Measurements from ENCODE around the gene CAMTA1.

The CAMTA1 gene

DNA sequence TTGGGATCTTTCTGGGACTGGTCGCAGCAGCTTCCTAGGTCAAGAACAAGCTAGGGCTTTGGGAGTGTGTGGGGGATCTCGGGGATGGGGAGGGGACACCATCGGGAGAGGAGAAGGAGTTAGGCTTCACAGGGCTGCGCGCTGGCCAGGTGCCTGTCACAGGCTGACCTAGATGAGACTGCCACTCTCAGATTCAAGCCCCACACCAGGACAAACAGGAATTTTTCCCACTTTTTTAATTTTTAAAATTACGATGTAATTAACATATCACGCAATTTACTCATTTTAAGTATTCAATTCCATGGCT lies 180.6 kb downstream of the CAMTA1 start:
- no peaks in the 10 kb centered on the region for H3K9me3 ChIP-seq (ENCODE audit: control insufficient read depth in 2 of 2, low read length in 2 of 2)
- no peaks in the 10 kb centered on the region for H3K36me3 ChIP-seq (ENCODE audit: control insufficient read depth in 2 of 2, insufficient read depth in 2 of 2, low read length in 2 of 2)
- peaks cover 5% of the 10 kb centered on the region for H3K4me1 ChIP-seq (ENCODE audit: control insufficient read depth, insufficient read depth, low read length)
- peaks cover 30 to 32% of the 10 kb centered on the region in 2 donors for H3K27me3 ChIP-seq (ENCODE audit: control insufficient read depth in 1 of 2, insufficient read depth in 2 of 2, low read length in 2 of 2)
- H3K9ac ChIP-seq (ENCODE audit: low read length in 2 of 2) = no peak overlapping the region
- no peak overlapping the region for H3K27ac ChIP-seq (ENCODE audit: low read length)
- H3K4me3 ChIP-seq (ENCODE audit: low read length in 2 of 2) = no peak overlapping the region

DNA sequence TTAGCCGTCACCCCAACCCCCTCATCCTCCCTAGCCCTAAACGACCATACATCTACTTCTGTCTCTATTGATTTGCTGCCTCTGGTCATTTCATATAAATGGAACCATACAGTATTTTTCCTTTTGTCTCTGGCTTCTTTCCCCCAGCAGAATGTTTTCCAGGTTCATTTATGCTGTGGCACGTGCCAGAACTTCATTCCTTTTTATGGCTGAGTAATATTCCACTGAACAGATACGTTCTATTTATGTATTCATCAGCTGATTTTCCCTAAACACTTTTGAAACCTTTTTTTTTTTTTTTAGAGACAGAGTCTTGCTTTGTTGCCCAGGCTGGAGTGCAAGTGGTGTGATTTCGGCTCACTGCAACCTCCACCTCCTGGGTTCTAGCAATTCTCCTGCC lies 181.1 kb downstream of the CAMTA1 start:
- Histone ChIP-seq H3K27me3 (ENCODE audit: control insufficient read depth in 1 of 2, insufficient read depth in 2 of 2, low read length in 2 of 2) (peaks cover 30 to 32% of the 10 kb centered on the region in 2 donors), H3K4me3 (ENCODE audit: low read length in 2 of 2) (no peak overlapping the region), H3K9me3 (ENCODE audit: control insufficient read depth in 2 of 2, low read length in 2 of 2) (no peaks in the 10 kb centered on the region), H3K4me1 (ENCODE audit: control insufficient read depth, insufficient read depth, low read length) (peaks cover 5% of the 10 kb centered on the region), H3K36me3 (ENCODE audit: control insufficient read depth in 2 of 2, insufficient read depth in 2 of 2, low read length in 2 of 2) (no peaks in the 10 kb centered on the region), H3K27ac (ENCODE audit: low read length) (no peak overlapping the region), H3K9ac (ENCODE audit: low read length in 2 of 2) (no peak overlapping the region)

DNA sequence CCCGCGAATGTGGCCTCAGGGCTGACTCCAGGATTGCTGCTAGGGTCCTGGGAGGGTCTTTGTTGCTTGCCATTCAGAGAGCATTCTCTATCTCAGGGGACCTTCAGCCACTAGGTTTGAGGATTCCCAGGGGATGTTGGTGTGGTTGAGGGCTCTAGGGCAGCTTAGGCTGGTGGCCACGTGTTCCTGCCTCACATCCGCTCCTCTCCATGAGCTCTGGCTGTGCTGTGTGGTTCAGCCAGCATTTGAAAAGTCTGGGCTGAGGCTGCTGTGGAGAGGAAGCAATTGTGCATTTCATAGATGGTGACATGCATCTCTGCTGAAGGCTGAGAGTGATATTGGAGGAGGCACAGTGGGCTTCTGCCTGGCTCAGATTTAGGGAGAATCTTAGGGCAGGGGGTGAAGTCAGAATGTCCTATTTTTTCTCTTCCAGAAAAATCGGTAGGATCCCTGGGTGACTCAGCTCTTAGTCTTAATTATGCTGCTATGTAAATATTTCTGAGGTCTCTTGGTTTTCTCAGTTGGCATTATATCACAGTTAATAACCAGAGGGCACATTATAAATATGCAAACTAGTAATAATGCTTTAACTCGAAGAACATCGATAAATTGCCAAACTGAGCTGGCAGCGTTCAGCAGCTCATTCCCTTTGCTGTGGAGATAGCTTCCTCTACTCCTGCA lies 182.3 kb downstream of the CAMTA1 start:
- Histone ChIP-seq H3K27me3 (ENCODE audit: control insufficient read depth in 1 of 2, insufficient read depth in 2 of 2, low read length in 2 of 2) (peaks cover 25 to 32% of the 10 kb centered on the region in 2 donors), H3K9me3 (ENCODE audit: control insufficient read depth in 2 of 2, low read length in 2 of 2) (no peaks in the 10 kb centered on the region), H3K4me3 (ENCODE audit: low read length in 2 of 2) (no peak overlapping the region), H3K27ac (ENCODE audit: low read length) (no peak overlapping the region), H3K36me3 (ENCODE audit: control insufficient read depth in 2 of 2, insufficient read depth in 2 of 2, low read length in 2 of 2) (no peaks in the 10 kb centered on the region), H3K4me1 (ENCODE audit: control insufficient read depth, insufficient read depth, low read length) (peaks cover 5% of the 10 kb centered on the region), H3K9ac (ENCODE audit: low read length in 2 of 2) (no peak overlapping the region)

DNA sequence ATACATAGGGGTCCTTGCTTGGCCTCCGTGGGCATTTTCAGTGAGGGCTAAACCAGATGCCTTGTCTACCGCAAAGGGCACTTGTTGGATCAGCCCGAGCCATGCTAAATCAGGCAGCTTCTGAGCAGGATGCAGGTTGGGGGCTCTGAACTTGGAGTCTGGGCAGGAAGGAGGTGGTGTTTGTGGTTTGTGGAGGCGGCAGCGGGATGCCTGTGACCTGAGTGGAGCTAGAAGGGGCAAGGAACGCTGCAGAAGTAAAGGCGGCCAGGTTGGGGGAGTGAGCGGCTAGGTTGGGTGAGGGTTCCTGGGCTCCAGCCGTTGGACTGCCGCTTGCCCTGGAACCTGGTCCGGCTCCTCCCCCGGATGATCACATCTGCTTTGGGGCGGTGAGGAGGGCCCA lies 183.9 kb downstream of the CAMTA1 start:
- no peak overlapping the region for H3K27ac ChIP-seq (ENCODE audit: low read length)
- H3K27me3 ChIP-seq (ENCODE audit: control insufficient read depth in 1 of 2, insufficient read depth in 2 of 2, low read length in 2 of 2) = peaks cover 13 to 29% of the 10 kb centered on the region in 2 donors

DNA sequence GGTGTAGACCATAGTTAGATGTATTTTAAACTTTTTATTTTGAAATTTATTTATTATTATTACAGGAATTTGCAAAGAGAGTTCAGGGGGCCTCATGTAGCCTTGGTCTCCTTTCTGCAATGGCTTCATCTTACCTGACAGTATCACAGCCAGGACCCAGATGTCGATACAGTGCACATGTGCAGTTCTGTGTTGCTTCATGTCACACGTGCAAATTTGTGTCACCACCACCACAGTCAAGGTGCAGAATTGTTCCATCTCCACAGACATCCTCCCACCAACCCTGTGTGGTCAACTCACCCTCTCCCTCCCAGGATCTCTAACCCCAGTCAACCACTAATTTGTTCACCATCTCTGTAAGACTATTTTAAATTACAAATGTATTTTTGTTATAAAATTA lies 184.5 kb downstream of the CAMTA1 start:
- peaks cover 9 to 23% of the 10 kb centered on the region in 2 donors for H3K27me3 ChIP-seq (ENCODE audit: control insufficient read depth in 1 of 2, insufficient read depth in 2 of 2, low read length in 2 of 2)

More for the DNA sequence above, 183.9 kb downstream of the CAMTA1 start:
- Histone ChIP-seq H3K36me3 (ENCODE audit: control insufficient read depth in 2 of 2, insufficient read depth in 2 of 2, low read length in 2 of 2) (no peaks in the 10 kb centered on the region), H3K4me3 (ENCODE audit: low read length in 2 of 2) (no peak overlapping the region), H3K4me1 (ENCODE audit: control insufficient read depth, insufficient read depth, low read length) (no peaks in the 10 kb centered on the region), H3K9ac (ENCODE audit: low read length in 2 of 2) (no peak overlapping the region), H3K9me3 (ENCODE audit: control insufficient read depth in 2 of 2, low read length in 2 of 2) (peaks cover 0 to 3% of the 10 kb centered on the region in 2 donors)

DNA sequence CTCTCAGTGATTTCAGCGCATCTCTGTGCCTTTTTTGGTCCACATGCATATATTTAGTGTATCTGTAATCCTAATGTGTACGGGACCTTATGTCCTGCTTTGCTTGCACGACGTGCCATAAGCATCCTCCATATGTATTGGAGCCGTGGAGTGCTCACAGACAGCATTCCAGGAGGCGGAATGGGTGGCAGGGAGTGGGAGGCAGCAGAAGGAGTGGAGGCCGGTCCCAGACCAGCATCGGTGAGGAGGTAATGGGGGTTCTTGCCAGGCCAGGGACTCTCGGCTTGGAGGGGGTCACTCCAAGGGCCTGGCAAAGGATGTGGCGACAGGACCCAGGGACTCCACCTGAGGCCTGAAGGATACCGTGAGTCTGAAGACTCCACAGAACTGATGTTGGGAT lies 185.0 kb downstream of the CAMTA1 start:
- H3K36me3 ChIP-seq (ENCODE audit: control insufficient read depth in 2 of 2, insufficient read depth in 2 of 2, low read length in 2 of 2) = no peaks in the 10 kb centered on the region
- peaks cover 0 to 3% of the 10 kb centered on the region in 2 donors for H3K9me3 ChIP-seq (ENCODE audit: control insufficient read depth in 2 of 2, low read length in 2 of 2)
- peaks cover 6 to 18% of the 10 kb centered on the region in 2 donors for H3K27me3 ChIP-seq (ENCODE audit: control insufficient read depth in 1 of 2, insufficient read depth in 2 of 2, low read length in 2 of 2)
- H3K9ac ChIP-seq (ENCODE audit: low read length in 2 of 2) = no peak overlapping the region
- H3K4me1 ChIP-seq (ENCODE audit: control insufficient read depth, insufficient read depth, low read length) = no peaks in the 10 kb centered on the region
- no peak overlapping the region for H3K27ac ChIP-seq (ENCODE audit: low read length)
- H3K4me3 ChIP-seq (ENCODE audit: low read length in 2 of 2) = no peak overlapping the region

More for the DNA sequence above, 184.5 kb downstream of the CAMTA1 start:
- Histone ChIP-seq H3K27ac (ENCODE audit: low read length) (no peak overlapping the region), H3K4me1 (ENCODE audit: control insufficient read depth, insufficient read depth, low read length) (no peaks in the 10 kb centered on the region), H3K9me3 (ENCODE audit: control insufficient read depth in 2 of 2, low read length in 2 of 2) (peaks cover 0 to 3% of the 10 kb centered on the region in 2 donors), H3K36me3 (ENCODE audit: control insufficient read depth in 2 of 2, insufficient read depth in 2 of 2, low read length in 2 of 2) (no peaks in the 10 kb centered on the region), H3K9ac (ENCODE audit: low read length in 2 of 2) (no peak overlapping the region), H3K4me3 (ENCODE audit: low read length in 2 of 2) (no peak overlapping the region)

- no peaks in the 10 kb centered on the region for H3K4me1 ChIP-seq (ENCODE audit: control insufficient read depth, insufficient read depth, low read length)
- peaks cover 0 to 3% of the 10 kb centered on the region in 2 donors for H3K9me3 ChIP-seq (ENCODE audit: control insufficient read depth in 2 of 2, low read length in 2 of 2)
- H3K36me3 ChIP-seq (ENCODE audit: control insufficient read depth in 2 of 2, insufficient read depth in 2 of 2, low read length in 2 of 2) = no peaks in the 10 kb centered on the region
- H3K9ac ChIP-seq (ENCODE audit: low read length in 2 of 2) = no peak overlapping the region
- no peak overlapping the region for H3K27ac ChIP-seq (ENCODE audit: low read length)
- H3K4me3 ChIP-seq (ENCODE audit: low read length in 2 of 2) = no peak overlapping the region
- peaks cover 4 to 18% of the 10 kb centered on the region in 2 donors for H3K27me3 ChIP-seq (ENCODE audit: control insufficient read depth in 1 of 2, insufficient read depth in 2 of 2, low read length in 2 of 2)
Measured at GRCh38 chr1:6971048-6971447, 185.8 kb downstream of the CAMTA1 start.

DNA sequence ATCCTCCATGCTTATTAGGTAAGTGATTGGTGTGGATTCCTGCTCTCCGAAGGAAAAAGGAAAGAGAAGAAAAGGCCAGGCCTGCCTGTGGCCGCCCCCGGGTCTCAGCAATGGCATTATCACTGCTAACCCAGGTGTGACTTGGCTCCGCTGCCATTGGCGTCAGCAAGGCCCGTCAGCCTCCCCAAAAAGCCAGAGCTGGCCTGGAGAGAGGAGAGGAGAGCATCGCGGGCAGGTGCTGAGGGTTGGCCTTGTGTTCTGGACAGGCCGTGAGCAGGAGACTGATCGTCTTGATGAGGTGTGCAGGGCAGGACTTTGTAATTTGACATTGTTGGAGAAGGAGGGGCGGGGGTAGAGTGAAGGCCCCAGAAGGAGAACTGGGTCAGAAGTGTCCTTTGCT lies 186.4 kb downstream of the CAMTA1 start:
- no peaks in the 10 kb centered on the region for H3K36me3 ChIP-seq (ENCODE audit: control insufficient read depth in 2 of 2, insufficient read depth in 2 of 2, low read length in 2 of 2)
- no peak overlapping the region for H3K27ac ChIP-seq (ENCODE audit: low read length)
- H3K9ac ChIP-seq (ENCODE audit: low read length in 2 of 2) = no peak overlapping the region
- peaks cover 0 to 18% of the 10 kb centered on the region in 2 donors for H3K27me3 ChIP-seq (ENCODE audit: control insufficient read depth in 1 of 2, insufficient read depth in 2 of 2, low read length in 2 of 2)
- H3K9me3 ChIP-seq (ENCODE audit: control insufficient read depth in 2 of 2, low read length in 2 of 2) = peaks cover 0 to 3% of the 10 kb centered on the region in 2 donors
- H3K4me3 ChIP-seq (ENCODE audit: low read length in 2 of 2) = no peak overlapping the region
- H3K4me1 ChIP-seq (ENCODE audit: control insufficient read depth, insufficient read depth, low read length) = no peaks in the 10 kb centered on the region

DNA sequence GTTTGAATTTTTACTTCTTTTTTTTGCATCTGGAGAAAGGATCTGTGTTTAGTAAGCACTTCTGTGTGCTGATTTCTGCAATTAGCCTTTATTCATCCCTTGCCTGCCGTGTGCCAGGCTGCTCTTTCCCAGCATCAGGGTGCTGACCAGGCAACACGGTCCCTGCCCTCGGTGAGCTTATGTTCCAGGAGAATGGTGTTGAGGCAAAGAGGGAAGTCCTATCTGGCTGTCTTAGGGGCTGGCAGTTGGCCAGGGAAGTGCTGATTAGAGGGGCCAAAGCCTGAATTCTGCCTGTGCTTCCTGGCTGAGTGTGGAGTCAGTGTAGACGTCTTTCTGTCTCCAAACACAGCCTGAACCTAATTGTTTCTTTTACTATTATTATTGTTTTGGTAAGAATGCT lies 187.1 kb downstream of the CAMTA1 start:
- Histone ChIP-seq H3K9ac (ENCODE audit: low read length in 2 of 2) (no peak overlapping the region), H3K27ac (ENCODE audit: low read length) (no peak overlapping the region)

DNA sequence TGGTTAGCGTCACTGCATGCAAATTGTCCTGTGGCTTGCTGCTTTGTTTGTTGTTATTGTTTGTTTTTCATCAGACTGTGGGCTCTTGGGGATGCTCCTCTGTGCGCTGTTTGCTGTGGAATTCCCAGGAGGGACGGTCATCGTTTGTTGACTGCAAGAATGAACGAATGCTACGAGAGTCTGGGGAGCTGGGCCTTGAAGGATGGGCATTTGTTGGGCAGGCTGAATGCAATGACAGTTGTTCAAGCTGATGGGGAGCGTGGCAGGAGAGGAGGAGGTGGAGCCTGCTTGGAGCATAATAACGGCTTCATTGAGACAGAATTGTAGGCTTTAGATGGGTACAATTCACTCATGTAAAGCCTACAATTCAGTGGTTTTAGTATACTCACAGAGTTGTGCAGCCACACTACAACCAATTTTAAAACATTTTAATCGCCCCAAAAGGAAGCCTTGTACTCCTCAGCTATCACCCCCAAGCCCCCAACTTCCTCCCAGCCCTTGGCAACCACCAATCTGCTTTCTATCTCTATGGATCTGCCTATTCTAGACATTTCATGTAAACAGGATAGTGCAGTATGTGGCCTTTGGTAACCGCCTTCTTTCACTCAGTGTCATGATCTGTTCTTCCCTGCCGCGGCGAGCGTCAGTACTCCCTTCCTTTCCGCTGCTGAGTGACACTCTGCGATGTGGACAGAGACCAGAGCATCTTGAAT lies 190.2 kb downstream of the CAMTA1 start:
- Histone ChIP-seq H3K9ac (ENCODE audit: low read length in 2 of 2) (no peak overlapping the region), H3K9me3 (ENCODE audit: control insufficient read depth in 2 of 2, low read length in 2 of 2) (peaks cover 0 to 3% of the 10 kb centered on the region in 2 donors), H3K27me3 (ENCODE audit: control insufficient read depth in 1 of 2, insufficient read depth in 2 of 2, low read length in 2 of 2) (peaks cover 0 to 9% of the 10 kb centered on the region in 2 donors), H3K4me3 (ENCODE audit: low read length in 2 of 2) (no peak overlapping the region), H3K27ac (ENCODE audit: low read length) (no peak overlapping the region), H3K4me1 (ENCODE audit: control insufficient read depth, insufficient read depth, low read length) (no peaks in the 10 kb centered on the region), H3K36me3 (ENCODE audit: control insufficient read depth in 2 of 2, insufficient read depth in 2 of 2, low read length in 2 of 2) (no peaks in the 10 kb centered on the region)

More for the DNA sequence above, 187.1 kb downstream of the CAMTA1 start:
- H3K27me3 ChIP-seq (ENCODE audit: control insufficient read depth in 1 of 2, insufficient read depth in 2 of 2, low read length in 2 of 2) = peaks cover 0 to 16% of the 10 kb centered on the region in 2 donors
- no peak overlapping the region for H3K4me3 ChIP-seq (ENCODE audit: low read length in 2 of 2)
- H3K9me3 ChIP-seq (ENCODE audit: control insufficient read depth in 2 of 2, low read length in 2 of 2) = peaks cover 0 to 3% of the 10 kb centered on the region in 2 donors
- H3K36me3 ChIP-seq (ENCODE audit: control insufficient read depth in 2 of 2, insufficient read depth in 2 of 2, low read length in 2 of 2) = no peaks in the 10 kb centered on the region
- H3K4me1 ChIP-seq (ENCODE audit: control insufficient read depth, insufficient read depth, low read length) = no peaks in the 10 kb centered on the region

GRCh38 chr1:6976044-6976375 lies 190.8 kb downstream of the CAMTA1 start:
- Histone ChIP-seq H3K4me1 (ENCODE audit: control insufficient read depth, insufficient read depth, low read length) (no peaks in the 10 kb centered on the region), H3K9me3 (ENCODE audit: control insufficient read depth in 2 of 2, low read length in 2 of 2) (peaks cover 0 to 3% of the 10 kb centered on the region in 2 donors), H3K36me3 (ENCODE audit: control insufficient read depth in 2 of 2, insufficient read depth in 2 of 2, low read length in 2 of 2) (no peaks in the 10 kb centered on the region), H3K9ac (ENCODE audit: low read length in 2 of 2) (no peak overlapping the region), H3K27me3 (ENCODE audit: control insufficient read depth in 1 of 2, insufficient read depth in 2 of 2, low read length in 2 of 2) (peaks cover 0 to 7% of the 10 kb centered on the region in 2 donors), H3K27ac (ENCODE audit: low read length) (no peak overlapping the region), H3K4me3 (ENCODE audit: low read length in 2 of 2) (no peak overlapping the region)
